HG03066 (cell line): Measurements from ENCODE around the gene TCF12.

Experiments
- ATAC-seq: cut with Tn5 transposase; IDR thresholded peaks from one replicate; pipeline ENCODE4 v1.9.1; 2021; ENCODE audit warnings: low read depth; ENCODE audit not compliant: unreplicated experiment

Gene TCF12

GRCh38 chr15:57306944-57307411 is 388.5 kb downstream of the TCF12 start:
- ATAC-seq = no peak

- no peak for ATAC-seq
Measured at GRCh38 chr15:57307527-57308169, 389.2 kb downstream of the TCF12 start.

DNA sequence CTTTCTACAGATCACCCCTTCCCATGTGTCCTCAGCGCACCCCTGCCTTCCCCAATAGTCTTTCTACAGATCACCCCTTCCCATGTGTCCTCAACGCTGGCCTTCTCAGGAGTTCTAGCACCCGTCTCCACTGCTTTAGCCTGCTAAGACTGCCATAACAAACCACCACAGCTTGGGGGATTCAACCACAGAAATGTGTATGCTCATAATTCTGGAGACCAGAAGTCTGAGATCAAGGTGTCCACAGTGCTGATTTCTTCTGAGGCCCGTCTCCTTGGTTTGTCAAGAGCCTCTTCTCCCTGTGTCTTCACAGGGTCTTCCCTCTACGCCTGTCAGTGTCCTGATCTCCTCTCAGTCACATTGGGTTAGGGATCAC is 389.7 kb downstream of the TCF12 start:
- no peak for ATAC-seq

DNA sequence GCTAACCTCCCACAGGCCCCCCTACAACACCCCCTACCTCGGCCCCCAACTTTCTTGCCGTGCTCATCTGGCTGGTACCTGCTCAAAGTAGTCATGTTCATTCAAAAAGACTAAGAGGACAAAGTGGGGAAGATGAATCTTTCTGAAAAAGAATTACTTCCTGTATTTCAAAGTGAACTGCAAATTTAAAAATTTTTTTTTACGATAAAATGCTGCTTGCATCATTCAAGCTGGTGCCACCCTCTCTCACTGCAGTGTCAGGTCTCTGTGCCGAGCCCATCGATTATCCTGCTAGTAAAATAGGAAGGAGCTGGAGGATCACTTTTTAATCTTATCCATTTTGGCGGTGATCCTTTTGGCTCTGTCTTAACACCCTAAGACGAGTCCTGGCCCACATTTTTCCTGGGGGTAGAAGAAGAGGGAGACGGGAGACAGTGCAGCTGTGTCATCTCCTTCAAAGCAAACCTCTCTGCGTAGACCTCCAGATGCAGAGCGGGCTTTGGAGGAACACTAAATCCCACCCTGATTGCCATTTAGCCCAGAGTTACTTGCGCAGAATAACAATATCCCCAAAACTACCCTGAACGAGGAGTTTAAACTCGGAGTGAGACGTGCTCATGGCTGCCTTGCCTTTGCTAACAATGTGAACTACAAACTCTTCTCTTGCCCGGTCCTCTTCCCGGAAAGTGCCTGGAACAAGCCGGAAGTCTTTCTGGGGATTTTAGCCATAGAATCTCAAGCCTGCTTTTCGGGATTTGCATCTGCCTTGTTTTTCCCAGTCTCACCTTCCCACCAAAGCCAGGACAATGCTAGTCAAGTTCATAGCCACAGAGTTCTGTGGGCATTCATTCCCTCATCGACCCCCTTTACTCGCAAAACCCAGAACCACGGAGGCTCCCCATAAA is 391.7 kb downstream of the TCF12 start:
- no peak for ATAC-seq

- ATAC-seq = no peak
Measured at GRCh38 chr15:57310876-57311275, 392.4 kb downstream of the TCF12 start.

GRCh38 chr15:57312006-57312317 is 393.5 kb downstream of the TCF12 start:
- no peak for ATAC-seq

DNA sequence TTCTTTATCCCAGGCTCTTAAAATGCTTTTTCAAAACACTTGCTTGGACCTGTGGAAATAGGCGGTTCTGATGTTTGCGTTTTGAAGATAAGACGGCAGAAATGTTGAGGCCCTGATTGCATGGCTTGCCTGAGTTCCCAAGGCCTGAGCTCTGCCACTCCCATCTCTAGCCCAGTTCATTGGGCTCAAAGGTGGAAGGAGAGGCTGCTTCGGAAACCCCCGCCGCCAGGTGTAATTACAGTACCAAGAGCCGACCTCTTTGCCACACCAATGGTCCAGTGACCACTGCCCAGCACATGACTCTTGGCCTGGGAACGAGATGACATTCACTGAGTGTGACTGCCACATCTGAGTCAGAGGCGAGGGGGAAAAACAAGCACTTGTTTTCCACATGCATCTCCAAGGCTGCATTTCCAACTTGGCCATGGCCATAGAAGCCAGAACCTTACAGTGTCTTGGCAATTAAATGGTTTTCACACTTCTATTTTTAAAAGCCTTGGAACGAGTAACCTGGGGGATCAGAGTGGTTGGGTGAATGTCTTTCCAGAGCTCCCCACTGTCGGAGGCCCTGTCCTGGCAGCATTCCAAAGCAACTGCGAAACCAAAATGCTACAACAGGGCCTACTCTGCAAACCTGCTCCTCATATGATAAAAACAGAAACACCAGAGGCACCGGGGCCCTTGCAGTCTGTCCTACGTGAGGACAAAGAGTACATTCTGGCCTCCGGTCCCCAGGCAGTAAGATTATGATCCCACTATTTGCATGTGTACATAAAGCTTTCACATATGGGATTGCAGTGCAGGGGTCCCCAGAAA is 394.1 kb downstream of the TCF12 start:
- no peak for ATAC-seq

- no peak for ATAC-seq
Measured at GRCh38 chr15:57313134-57313483, 394.7 kb downstream of the TCF12 start.

- no peak for ATAC-seq
Measured at GRCh38 chr15:57314221-57314620, 395.8 kb downstream of the TCF12 start.

DNA sequence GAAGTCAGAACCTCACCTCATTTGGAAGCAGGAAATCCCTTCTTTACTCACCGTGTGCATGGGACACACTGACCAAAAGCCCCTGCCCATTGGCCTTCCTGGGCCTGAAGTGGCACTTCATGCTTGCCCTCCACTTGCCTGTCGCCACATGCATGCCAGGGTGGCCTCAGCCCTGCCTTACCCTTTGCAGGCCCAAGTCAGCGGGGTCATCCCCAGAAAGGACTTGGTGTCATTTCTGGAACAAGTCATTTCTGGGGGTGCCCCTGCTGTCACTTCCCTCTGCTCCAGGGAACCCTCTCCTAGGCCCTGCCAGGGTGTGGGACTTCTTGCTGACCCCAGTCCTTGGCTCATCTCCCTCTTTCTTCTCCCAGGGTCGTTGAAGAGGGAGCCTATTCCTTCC is 398.0 kb downstream of the TCF12 start:
- no peak for ATAC-seq

GRCh38 chr15:57319226-57319918 is 400.9 kb downstream of the TCF12 start:
- ATAC-seq = no peak

GRCh38 chr15:57319919-57320560 is 401.6 kb downstream of the TCF12 start:
- no peak for ATAC-seq

- ATAC-seq = no peak
Measured at GRCh38 chr15:57320631-57321220, 402.3 kb downstream of the TCF12 start.

DNA sequence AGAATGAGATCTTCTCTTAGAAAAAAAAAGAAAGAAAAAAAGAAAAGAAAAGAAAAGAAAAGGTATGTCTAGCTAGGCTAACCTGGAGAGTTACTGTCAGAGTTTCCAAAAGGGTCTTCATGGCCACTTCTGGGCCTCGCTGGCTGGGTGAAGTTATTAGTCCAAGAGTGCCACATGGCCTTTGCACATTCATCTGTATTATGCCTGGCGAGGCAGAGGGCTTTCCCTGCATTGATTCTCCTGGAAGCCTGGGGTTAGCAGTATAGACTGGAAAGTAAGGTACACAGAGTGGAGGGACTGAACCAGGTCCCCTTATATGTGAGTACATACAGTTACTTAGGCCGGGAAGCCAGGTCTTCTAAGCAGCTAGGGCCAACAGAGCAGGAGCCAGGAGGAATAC is 403.0 kb downstream of the TCF12 start:
- no peak for ATAC-seq

DNA sequence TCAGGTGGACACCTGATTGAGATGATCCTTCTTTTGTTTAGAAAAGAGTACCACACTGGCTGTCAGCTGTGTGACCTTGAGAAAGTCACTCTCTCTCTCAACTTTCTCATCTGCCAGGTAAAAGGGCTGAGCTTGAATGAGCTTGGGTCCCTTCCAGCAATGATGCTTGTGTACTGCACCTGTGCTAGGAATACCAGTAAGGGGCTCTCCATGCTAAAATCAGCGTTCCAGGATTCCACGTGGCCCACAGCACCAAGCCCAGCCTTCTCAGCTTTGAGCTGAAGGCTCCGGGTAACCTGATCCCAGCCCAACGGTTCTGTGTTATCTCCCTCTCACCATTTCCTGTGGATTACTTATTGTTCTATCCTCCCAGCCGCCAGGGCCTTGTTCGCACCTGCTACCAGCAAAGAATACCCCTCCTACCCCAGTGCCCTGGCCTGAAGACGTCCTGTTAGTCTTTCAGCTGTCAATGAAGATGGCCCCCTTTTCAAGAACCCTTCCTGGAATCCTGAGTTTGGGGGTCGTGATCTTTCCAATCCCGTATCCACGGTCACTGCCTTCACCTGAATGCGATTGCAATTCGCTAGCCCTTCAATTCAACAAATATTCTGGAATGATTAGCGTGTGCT is 403.6 kb downstream of the TCF12 start:
- ATAC-seq = no peak

- ATAC-seq = no peak
Measured at GRCh38 chr15:57322602-57323250, 404.3 kb downstream of the TCF12 start.

GRCh38 chr15:57323299-57323805 is 404.9 kb downstream of the TCF12 start:
- ATAC-seq = no peak

- ATAC-seq = no peak
Measured at GRCh38 chr15:57323806-57324589, 405.6 kb downstream of the TCF12 start.
